ENCODE results near the gene QPCTL. TPM values are rescaled to one million over a fixed set of nuclear protein-coding genes. Genes with fewer than 3 reads are reported as not detected.

QPCTL gene
- total and polyA plus RNA-seq, 2 of the 13 experiments (the other 11 are each of a cell fraction or from before 2014, with no cell fraction given), result 16.0 to 19.1 TPM

GRCh38 chr19:45643024-45643926 is 49.2 kb upstream of the QPCTL start (continued):
- TF ChIP-seq MAZ (IDR thresholded peaks at IDR 0.05; ENCODE audit: borderline replicate concordance, low read depth, low read length) (peak; percentile 39; the same call in 1 of the 2 replicates), MAZ (CRISPR knock-in tag; IDR thresholded peaks at IDR 0.05; ENCODE audit: low read depth) (peak; percentile 62; the same call in 1 of the 2 replicates), ZNF770 (CRISPR knock-in tag; IDR thresholded peaks at IDR 0.05) (no peak), SYNCRIP (IDR thresholded peaks at IDR 0.05; ENCODE audit: insufficient read depth, low read depth, low read length) (no peak), ZNF619 (CRISPR knock-in tag; IDR thresholded peaks at IDR 0.05) (0 out of 2 replicates have a peak, but pooled peaks have one; percentile 47), ZFP36 (IDR thresholded peaks at IDR 0.05; ENCODE audit: borderline replicate concordance, low read depth, low read length, partially characterized antibody) (no peak), ZNF615 (CRISPR knock-in tag; IDR thresholded peaks at IDR 0.05; ENCODE audit: borderline replicate concordance) (no peak), ZNF580 (CRISPR knock-in tag; IDR thresholded peaks at IDR 0.05; ENCODE audit: borderline replicate concordance, low read depth) (peak; percentile 30; the same call in 1 of the 2 replicates), TEF (CRISPR knock-in tag; IDR thresholded peaks at IDR 0.05) (no peak), SOX5 (CRISPR knock-in tag; IDR thresholded peaks at IDR 0.05; ENCODE audit: borderline replicate concordance) (no peak), ZNF780A (CRISPR knock-in tag; IDR thresholded peaks at IDR 0.05) (no peak), CBX2 (IDR thresholded peaks at IDR 0.05; ENCODE audit: low read depth, low read length) (no peak), CBX2 (CRISPR knock-in tag; IDR thresholded peaks at IDR 0.05; ENCODE audit: low read depth) (no peak), ZNF567 (CRISPR knock-in tag; IDR thresholded peaks at IDR 0.05; ENCODE audit: borderline replicate concordance) (no peak), KDM5B (CRISPR knock-in tag; IDR thresholded peaks at IDR 0.05; ENCODE audit: borderline replicate concordance) (no peak), THAP9 (CRISPR knock-in tag; IDR thresholded peaks at IDR 0.05; ENCODE audit: borderline replicate concordance) (no peak), ELF4 (CRISPR knock-in tag; IDR thresholded peaks at IDR 0.05; ENCODE audit: borderline replicate concordance) (no peak), FOXA1 (IDR thresholded peaks at IDR 0.05) (no peak), FOXA1 (CRISPR knock-in tag; IDR thresholded peaks at IDR 0.05) (no peak), ZSCAN31 (CRISPR knock-in tag; IDR thresholded peaks at IDR 0.05; ENCODE audit: low read depth) (peak; percentile 50; the same call in 1 of the 2 replicates), HNRNPL (IDR thresholded peaks at IDR 0.05; ENCODE audit: low read depth, low read length) (0 out of 2 replicates have a peak, but pooled peaks have one; percentile 19), NFYC (CRISPR knock-in tag; IDR thresholded peaks at IDR 0.05) (no peak), RELA (CRISPR knock-in tag; IDR thresholded peaks at IDR 0.05) (no peak), ZNF431 (CRISPR knock-in tag; IDR thresholded peaks at IDR 0.05; ENCODE audit: borderline replicate concordance, low read depth) (no peak)
